ENCODE results near the gene FAM222A.

The FAM222A gene

DNA sequence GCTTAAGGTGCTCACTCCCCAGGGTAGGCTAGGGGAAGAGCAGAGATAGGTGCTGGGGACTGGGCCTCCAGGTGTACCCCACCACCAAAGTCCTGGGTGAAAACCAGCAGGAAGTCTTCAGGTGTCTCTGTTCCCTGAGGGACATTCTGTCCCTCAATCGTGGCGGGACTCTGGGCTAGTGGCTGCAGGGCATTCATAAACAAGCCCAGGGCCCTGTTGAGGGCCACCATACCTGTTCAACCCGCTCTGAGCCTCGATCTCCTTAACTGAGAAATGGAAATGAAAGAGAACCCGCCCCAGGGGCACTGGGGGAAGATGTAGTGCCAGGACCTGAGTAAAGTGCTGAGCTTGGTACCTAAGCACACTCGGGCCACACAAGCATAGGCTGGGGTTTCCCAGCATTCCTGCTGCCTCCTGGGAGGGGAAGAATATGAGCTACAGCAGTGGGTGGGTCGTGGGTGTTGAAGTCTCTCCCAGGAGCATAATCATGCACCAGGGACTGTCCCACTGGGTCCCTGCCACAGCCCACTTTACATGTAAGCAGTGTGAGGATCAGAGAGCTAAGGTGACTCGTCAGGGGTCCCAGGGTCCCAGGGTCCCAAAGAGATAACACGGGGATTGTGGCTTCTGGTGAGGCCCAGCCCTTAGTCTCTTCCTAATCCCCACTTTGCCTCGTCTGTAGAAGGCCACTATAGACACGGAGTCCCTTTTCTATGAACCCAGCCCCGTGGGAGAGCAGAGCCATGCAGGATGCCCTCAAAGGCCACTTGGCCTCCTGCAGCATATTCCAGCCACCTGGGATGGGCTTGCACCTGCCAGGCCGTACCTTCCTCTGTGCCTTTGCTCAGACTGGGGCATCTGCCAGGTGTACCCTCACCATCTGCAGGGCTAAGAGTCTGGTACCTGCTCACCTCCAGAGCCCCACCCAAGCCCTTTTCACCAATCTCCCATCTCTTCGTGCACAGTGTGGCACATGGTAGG, 14.4 kb downstream of the FAM222A start:
- ATAC-seq, result no peak
- TF ChIP-seq, protein P1, sequence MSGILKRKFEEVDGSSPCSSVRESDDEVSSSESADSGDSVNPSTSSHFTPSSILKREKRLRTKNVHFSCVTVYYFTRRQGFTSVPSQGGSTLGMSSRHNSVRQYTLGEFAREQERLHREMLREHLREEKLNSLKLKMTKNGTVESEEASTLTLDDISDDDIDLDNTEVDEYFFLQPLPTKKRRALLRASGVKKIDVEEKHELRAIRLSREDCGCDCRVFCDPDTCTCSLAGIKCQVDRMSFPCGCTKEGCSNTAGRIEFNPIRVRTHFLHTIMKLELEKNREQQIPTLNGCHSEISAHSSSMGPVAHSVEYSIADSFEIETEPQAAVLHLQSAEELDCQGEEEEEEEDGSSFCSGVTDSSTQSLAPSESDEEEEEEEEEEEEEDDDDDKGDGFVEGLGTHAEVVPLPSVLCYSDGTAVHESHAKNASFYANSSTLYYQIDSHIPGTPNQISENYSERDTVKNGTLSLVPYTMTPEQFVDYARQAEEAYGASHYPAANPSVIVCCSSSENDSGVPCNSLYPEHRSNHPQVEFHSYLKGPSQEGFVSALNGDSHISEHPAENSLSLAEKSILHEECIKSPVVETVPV (CRISPR knock-in tag; IDR thresholded peaks at IDR 0.05), result no peak
- TF ChIP-seq ZNF70 (CRISPR knock-in tag; IDR thresholded peaks at IDR 0.05) (no peak), CSDC2 (CRISPR knock-in tag; IDR thresholded peaks at IDR 0.05) (no peak), ZFP3 (CRISPR knock-in tag; IDR thresholded peaks at IDR 0.05) (no peak)

DNA sequence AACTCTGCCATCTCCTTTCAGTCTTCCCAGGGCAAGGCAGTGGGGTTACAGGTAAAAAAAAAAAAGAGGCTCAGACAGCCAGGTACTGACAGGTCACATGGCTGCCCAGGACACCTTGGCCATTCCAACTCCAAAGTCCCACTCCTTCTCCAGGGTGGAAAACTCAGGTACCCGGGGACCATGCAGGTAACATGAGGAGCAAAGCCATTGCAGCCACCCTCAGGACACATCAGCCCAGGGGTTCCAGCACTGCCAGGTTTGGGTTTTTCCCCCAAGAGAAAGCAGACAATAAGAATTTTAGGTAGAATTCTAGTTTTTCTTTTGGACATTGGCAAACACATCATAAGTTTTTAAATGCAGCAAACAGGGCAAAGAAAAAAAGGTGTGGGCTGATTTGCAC, 15.3 kb downstream of the FAM222A start:
- TF ChIP-seq ARNTL (CRISPR knock-in tag; IDR thresholded peaks at IDR 0.05; ENCODE audit: borderline replicate concordance, low read depth) (no peak), CSDC2 (CRISPR knock-in tag; IDR thresholded peaks at IDR 0.05) (no peak), TOX (CRISPR knock-in tag; IDR thresholded peaks at IDR 0.05; ENCODE audit: borderline replicate concordance) (no peak), ZC3H10 (CRISPR knock-in tag; IDR thresholded peaks at IDR 0.05) (no peak), ZFP30 (CRISPR knock-in tag; IDR thresholded peaks at IDR 0.05) (no peak), RARB (CRISPR knock-in tag; IDR thresholded peaks at IDR 0.05) (no peak), TCF4 (CRISPR knock-in tag; IDR thresholded peaks at IDR 0.05; ENCODE audit: borderline replicate concordance) (no peak), GLIS3 (CRISPR knock-in tag; IDR thresholded peaks at IDR 0.05) (no peak), ZNF70 (CRISPR knock-in tag; IDR thresholded peaks at IDR 0.05) (no peak), ZNF8 (CRISPR knock-in tag; IDR thresholded peaks at IDR 0.05) (no peak), OSR1 (CRISPR knock-in tag; IDR thresholded peaks at IDR 0.05) (no peak), ISL1 (CRISPR knock-in tag; IDR thresholded peaks at IDR 0.05) (no peak), BACH2 (CRISPR knock-in tag; IDR thresholded peaks at IDR 0.05; ENCODE audit: borderline replicate concordance) (no peak), ESRRG (CRISPR knock-in tag; IDR thresholded peaks at IDR 0.05) (no peak)
- TF ChIP-seq, protein P1 (CRISPR knock-in tag; IDR thresholded peaks at IDR 0.05), result no peak
- TF ChIP-seq, protein P2, sequence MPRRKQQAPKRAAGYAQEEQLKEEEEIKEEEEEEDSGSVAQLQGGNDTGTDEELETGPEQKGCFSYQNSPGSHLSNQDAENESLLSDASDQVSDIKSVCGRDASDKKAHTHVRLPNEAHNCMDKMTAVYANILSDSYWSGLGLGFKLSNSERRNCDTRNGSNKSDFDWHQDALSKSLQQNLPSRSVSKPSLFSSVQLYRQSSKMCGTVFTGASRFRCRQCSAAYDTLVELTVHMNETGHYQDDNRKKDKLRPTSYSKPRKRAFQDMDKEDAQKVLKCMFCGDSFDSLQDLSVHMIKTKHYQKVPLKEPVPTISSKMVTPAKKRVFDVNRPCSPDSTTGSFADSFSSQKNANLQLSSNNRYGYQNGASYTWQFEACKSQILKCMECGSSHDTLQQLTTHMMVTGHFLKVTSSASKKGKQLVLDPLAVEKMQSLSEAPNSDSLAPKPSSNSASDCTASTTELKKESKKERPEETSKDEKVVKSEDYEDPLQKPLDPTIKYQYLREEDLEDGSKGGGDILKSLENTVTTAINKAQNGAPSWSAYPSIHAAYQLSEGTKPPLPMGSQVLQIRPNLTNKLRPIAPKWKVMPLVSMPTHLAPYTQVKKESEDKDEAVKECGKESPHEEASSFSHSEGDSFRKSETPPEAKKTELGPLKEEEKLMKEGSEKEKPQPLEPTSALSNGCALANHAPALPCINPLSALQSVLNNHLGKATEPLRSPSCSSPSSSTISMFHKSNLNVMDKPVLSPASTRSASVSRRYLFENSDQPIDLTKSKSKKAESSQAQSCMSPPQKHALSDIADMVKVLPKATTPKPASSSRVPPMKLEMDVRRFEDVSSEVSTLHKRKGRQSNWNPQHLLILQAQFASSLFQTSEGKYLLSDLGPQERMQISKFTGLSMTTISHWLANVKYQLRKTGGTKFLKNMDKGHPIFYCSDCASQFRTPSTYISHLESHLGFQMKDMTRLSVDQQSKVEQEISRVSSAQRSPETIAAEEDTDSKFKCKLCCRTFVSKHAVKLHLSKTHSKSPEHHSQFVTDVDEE (CRISPR knock-in tag; IDR thresholded peaks at IDR 0.05), result no peak
- TF ChIP-seq, protein P3, sequence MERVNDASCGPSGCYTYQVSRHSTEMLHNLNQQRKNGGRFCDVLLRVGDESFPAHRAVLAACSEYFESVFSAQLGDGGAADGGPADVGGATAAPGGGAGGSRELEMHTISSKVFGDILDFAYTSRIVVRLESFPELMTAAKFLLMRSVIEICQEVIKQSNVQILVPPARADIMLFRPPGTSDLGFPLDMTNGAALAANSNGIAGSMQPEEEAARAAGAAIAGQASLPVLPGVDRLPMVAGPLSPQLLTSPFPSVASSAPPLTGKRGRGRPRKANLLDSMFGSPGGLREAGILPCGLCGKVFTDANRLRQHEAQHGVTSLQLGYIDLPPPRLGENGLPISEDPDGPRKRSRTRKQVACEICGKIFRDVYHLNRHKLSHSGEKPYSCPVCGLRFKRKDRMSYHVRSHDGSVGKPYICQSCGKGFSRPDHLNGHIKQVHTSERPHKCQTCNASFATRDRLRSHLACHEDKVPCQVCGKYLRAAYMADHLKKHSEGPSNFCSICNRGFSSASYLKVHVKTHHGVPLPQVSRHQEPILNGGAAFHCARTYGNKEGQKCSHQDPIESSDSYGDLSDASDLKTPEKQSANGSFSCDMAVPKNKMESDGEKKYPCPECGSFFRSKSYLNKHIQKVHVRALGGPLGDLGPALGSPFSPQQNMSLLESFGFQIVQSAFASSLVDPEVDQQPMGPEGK (CRISPR knock-in tag; IDR thresholded peaks at IDR 0.05; ENCODE audit: borderline replicate concordance), result no peak
- TF ChIP-seq, protein P4, sequence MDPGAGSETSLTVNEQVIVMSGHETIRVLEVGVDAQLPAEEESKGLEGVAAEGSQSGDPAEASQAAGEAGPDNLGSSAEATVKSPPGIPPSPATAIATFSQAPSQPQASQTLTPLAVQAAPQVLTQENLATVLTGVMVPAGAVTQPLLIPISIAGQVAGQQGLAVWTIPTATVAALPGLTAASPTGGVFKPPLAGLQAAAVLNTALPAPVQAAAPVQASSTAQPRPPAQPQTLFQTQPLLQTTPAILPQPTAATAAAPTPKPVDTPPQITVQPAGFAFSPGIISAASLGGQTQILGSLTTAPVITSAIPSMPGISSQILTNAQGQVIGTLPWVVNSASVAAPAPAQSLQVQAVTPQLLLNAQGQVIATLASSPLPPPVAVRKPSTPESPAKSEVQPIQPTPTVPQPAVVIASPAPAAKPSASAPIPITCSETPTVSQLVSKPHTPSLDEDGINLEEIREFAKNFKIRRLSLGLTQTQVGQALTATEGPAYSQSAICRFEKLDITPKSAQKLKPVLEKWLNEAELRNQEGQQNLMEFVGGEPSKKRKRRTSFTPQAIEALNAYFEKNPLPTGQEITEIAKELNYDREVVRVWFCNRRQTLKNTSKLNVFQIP (CRISPR knock-in tag; IDR thresholded peaks at IDR 0.05; ENCODE audit: borderline replicate concordance, low read depth), result no peak
- TF ChIP-seq, protein P5, sequence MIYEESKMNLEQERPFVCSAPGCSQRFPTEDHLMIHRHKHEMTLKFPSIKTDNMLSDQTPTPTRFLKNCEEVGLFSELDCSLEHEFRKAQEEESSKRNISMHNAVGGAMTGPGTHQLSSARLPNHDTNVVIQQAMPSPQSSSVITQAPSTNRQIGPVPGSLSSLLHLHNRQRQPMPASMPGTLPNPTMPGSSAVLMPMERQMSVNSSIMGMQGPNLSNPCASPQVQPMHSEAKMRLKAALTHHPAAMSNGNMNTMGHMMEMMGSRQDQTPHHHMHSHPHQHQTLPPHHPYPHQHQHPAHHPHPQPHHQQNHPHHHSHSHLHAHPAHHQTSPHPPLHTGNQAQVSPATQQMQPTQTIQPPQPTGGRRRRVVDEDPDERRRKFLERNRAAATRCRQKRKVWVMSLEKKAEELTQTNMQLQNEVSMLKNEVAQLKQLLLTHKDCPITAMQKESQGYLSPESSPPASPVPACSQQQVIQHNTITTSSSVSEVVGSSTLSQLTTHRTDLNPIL (CRISPR knock-in tag; IDR thresholded peaks at IDR 0.05; ENCODE audit: low read depth), result no peak
- ATAC-seq, result no peak

Data from SK-N-SH treated with all-trans-retinoic acid at 6 μM for 48 hours (cell line).